ENCODE results near the gene CCDC187.

CCDC187 gene

GRCh38 chr9:136252846-136253245, 51.0 kb downstream of the CCDC187 start:
- DNase-seq (ENCODE audit: low read depth), result no peak

- no peak for DNase-seq (ENCODE audit: low read depth)
These were observed 51.6 kb downstream of the CCDC187 start for GRCh38 chr9:136252281-136252680.

GRCh38 chr9:136251264-136252115, 52.4 kb downstream of the CCDC187 start:
- DNase-seq (ENCODE audit: low read depth), result no peak

- DNase-seq (ENCODE audit: low read depth), result no peak
These were observed 53.2 kb downstream of the CCDC187 start for GRCh38 chr9:136250676-136251075.

- DNase-seq (ENCODE audit: low read depth), result no peak
These were observed 53.9 kb downstream of the CCDC187 start for GRCh38 chr9:136249877-136250559.

- no peak for DNase-seq (ENCODE audit: low read depth)
These were observed 54.7 kb downstream of the CCDC187 start for GRCh38 chr9:136248951-136249876.

- DNase-seq (ENCODE audit: low read depth), result no peak
These were observed 55.8 kb downstream of the CCDC187 start for GRCh38 chr9:136247947-136248637.

- DNase-seq (ENCODE audit: low read depth), result no peak
These were observed 56.4 kb downstream of the CCDC187 start for GRCh38 chr9:136247551-136247916.

GRCh38 chr9:136246849-136247550, 56.9 kb downstream of the CCDC187 start:
- no peak for DNase-seq (ENCODE audit: low read depth)

GRCh38 chr9:136245219-136246150, 58.4 kb downstream of the CCDC187 start, which contains the start of gene QSOX2:
TSS of gene QSOX2 (minus strand) at chr9:136245812. CDS start at chr9:136245803, 9 bp downstream.
- DNase-seq (ENCODE audit: low read depth), result peak; percentile 79

- DNase-seq (ENCODE audit: low read depth), result no peak
These were observed 59.0 kb downstream of the CCDC187 start for GRCh38 chr9:136244969-136245218.

GRCh38 chr9:136244122-136244968, 59.5 kb downstream of the CCDC187 start:
- DNase-seq (ENCODE audit: low read depth), result peak; percentile 21

- DNase-seq (ENCODE audit: low read depth), result no peak
These were observed 60.3 kb downstream of the CCDC187 start for GRCh38 chr9:136243631-136244030.

GRCh38 chr9:136242918-136243525, 60.9 kb downstream of the CCDC187 start:
- no peak for DNase-seq (ENCODE audit: low read depth)

- no peak for DNase-seq (ENCODE audit: low read depth)
These were observed 61.6 kb downstream of the CCDC187 start for GRCh38 chr9:136242248-136242647.

- no peak for DNase-seq (ENCODE audit: low read depth)
These were observed 62.4 kb downstream of the CCDC187 start for GRCh38 chr9:136241542-136241941.

GRCh38 chr9:136240941-136241340, 63.0 kb downstream of the CCDC187 start:
- DNase-seq (ENCODE audit: low read depth), result no peak

GRCh38 chr9:136239983-136240330, 63.9 kb downstream of the CCDC187 start:
- no peak for DNase-seq (ENCODE audit: low read depth)

Measured in ELR (cell line).